Panc1 (cell line): Measurements from ENCODE around the gene KRT82.

Experiments
- REST ChIP-seq, 2 experiments: IDR thresholded peaks; 2 replicates each; pipeline ENCODE4 v1.6.1; 2011 to 2012; ENCODE audit warnings: low read depth in 2 of 2, control low read depth in 1 of 2, low read length in 1 of 2, mild to moderate bottlenecking in 1 of 2, moderate library complexity in 1 of 2; ENCODE audit not compliant: insufficient read depth in 1 of 2
- TCF7L2 ChIP-seq: IDR thresholded peaks from 2 replicates; pipeline ENCODE4 v1.6.1; 2011; ENCODE audit warnings: mild to moderate bottlenecking, low read depth, low read length, inconsistent platforms
- TF ChIP-seq, protein P1 (sequence below): fragments of 450-650 bp; IDR thresholded peaks from 2 replicates; pipeline ENCODE4 v1.5.1; 2017; ENCODE audit warnings: mild to moderate bottlenecking

DNA sequence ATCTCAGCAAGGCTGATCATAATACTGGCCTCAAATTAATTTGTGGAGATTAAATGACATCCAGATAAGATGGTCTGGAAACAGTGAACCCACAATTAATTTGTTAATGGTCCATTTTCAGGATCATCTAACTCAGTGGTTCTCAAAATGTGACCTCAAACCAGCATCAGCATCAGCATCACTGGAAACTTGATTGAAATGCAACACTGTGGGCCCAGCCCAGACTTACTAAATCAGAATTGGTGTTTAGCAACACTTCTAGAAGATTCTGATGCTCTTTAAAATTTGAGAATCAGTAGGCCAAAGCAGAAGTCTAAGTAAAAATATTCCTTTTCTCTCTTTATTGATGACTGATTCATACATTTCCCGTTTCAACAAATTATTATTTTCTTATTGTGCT is 10.7 kb upstream of the KRT82 start:
- TF ChIP-seq, protein P1, sequence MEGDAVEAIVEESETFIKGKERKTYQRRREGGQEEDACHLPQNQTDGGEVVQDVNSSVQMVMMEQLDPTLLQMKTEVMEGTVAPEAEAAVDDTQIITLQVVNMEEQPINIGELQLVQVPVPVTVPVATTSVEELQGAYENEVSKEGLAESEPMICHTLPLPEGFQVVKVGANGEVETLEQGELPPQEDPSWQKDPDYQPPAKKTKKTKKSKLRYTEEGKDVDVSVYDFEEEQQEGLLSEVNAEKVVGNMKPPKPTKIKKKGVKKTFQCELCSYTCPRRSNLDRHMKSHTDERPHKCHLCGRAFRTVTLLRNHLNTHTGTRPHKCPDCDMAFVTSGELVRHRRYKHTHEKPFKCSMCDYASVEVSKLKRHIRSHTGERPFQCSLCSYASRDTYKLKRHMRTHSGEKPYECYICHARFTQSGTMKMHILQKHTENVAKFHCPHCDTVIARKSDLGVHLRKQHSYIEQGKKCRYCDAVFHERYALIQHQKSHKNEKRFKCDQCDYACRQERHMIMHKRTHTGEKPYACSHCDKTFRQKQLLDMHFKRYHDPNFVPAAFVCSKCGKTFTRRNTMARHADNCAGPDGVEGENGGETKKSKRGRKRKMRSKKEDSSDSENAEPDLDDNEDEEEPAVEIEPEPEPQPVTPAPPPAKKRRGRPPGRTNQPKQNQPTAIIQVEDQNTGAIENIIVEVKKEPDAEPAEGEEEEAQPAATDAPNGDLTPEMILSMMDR, result no peak
- TF ChIP-seq REST (IDR thresholded peaks at IDR 0.05; ENCODE audit: insufficient read depth in 1 of 2, low read depth in 2 of 2, low read length in 1 of 2), result no peak
- TF ChIP-seq TCF7L2, result no peak
